Osteocyte (in vitro differentiated cells): Measurements from ENCODE around the gene DDC. TPM values are rescaled to one million over a fixed set of nuclear protein-coding genes. Genes with fewer than 3 reads are reported as not detected.

ENCODE experiments used
- DNase-seq: peaks from one replicate; pipeline ENCODE4 v3.0.0; 2021; ENCODE audit warnings: mixed read lengths; ENCODE audit not compliant: unreplicated experiment; ENCODE audit errors: extremely low spot score
- H3K27ac Mint-ChIP-seq: one replicate; pipeline ENCODE4 v1.8.0; 2021; ENCODE audit warnings: mild to moderate bottlenecking, mixed read lengths; ENCODE audit not compliant: unreplicated experiment
- H3K27me3 Mint-ChIP-seq: one replicate; pipeline ENCODE4 v1.8.0; 2021; ENCODE audit warnings: mixed read lengths; ENCODE audit not compliant: unreplicated experiment
- H3K36me3 Mint-ChIP-seq: one replicate; pipeline ENCODE4 v1.8.0; 2021; ENCODE audit warnings: mixed read lengths; ENCODE audit not compliant: unreplicated experiment
- H3K4me1 Mint-ChIP-seq: one replicate; pipeline ENCODE4 v1.8.0; 2021; ENCODE audit warnings: mixed read lengths; ENCODE audit not compliant: unreplicated experiment
- H3K4me3 Mint-ChIP-seq: one replicate; pipeline ENCODE4 v1.8.0; 2021; ENCODE audit warnings: mild to moderate bottlenecking, moderate library complexity, mixed read lengths; ENCODE audit not compliant: unreplicated experiment
- H3K9me3 Mint-ChIP-seq: one replicate; pipeline ENCODE4 v1.8.0; 2021; ENCODE audit warnings: mixed read lengths; ENCODE audit not compliant: unreplicated experiment
- total RNA-seq: library from RNA; stranded (reverse); gene quantifications from 2 replicates; pipeline ENCODE4 v1.2.1, GENCODE V29; 2021
- TF ChIP-seq, protein P1 (sequence below): fragments of 200-600 bp; sonication (generic); IDR thresholded peaks from 2 replicates; pipeline ENCODE4 v1.5.0; 2021; ENCODE audit warnings: antibody characterized with exemption, mild to moderate bottlenecking, moderate library complexity

Gene DDC
- total RNA-seq, 1 donor from 2014 or later: not detected

DNA sequence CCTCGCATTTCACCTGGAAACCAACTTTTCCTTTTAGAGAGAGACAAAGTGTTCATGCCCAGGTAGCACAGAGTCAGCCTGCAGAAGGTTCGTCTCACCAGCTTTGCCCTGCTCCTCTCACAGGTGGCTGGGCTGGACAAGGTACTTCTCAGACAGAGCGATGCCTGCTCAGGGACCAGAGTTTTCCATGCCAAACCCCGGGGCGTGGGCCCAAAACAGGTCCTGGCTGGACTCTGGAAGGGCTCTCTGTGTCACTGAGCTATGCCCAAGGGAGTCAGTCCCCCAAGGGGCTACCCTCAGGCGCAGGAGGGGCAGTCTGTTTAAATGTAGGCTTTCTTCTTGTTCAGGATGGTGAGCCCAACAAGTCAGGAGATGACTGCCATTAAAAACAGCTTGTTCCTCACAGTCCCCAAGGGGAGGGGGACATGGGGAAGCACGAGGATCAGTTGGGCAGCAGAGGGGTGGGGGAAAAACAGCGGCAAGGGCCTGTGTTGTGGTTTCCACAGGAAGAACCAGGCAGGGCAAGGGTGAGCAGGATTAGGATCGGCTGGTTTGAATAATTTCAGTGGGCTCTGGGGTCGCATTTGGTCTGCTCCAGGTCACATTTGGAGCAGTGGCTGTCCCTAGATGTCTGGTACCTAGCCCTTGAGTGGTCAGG lies 59.5 kb downstream of the DDC start:
- Mint-ChIP-seq H3K27me3 (peaks cover 16% of the 10 kb centered on the region), H3K4me1 (peaks cover 8% of the 10 kb centered on the region), H3K9me3 (peaks cover 4% of the 10 kb centered on the region), H3K4me3 (no peak overlapping the region), H3K36me3 (no peaks in the 10 kb centered on the region), H3K27ac (no peak overlapping the region)
- DNase-seq: no peak
- TF ChIP-seq, protein P1, sequence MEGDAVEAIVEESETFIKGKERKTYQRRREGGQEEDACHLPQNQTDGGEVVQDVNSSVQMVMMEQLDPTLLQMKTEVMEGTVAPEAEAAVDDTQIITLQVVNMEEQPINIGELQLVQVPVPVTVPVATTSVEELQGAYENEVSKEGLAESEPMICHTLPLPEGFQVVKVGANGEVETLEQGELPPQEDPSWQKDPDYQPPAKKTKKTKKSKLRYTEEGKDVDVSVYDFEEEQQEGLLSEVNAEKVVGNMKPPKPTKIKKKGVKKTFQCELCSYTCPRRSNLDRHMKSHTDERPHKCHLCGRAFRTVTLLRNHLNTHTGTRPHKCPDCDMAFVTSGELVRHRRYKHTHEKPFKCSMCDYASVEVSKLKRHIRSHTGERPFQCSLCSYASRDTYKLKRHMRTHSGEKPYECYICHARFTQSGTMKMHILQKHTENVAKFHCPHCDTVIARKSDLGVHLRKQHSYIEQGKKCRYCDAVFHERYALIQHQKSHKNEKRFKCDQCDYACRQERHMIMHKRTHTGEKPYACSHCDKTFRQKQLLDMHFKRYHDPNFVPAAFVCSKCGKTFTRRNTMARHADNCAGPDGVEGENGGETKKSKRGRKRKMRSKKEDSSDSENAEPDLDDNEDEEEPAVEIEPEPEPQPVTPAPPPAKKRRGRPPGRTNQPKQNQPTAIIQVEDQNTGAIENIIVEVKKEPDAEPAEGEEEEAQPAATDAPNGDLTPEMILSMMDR: no peak

DNA sequence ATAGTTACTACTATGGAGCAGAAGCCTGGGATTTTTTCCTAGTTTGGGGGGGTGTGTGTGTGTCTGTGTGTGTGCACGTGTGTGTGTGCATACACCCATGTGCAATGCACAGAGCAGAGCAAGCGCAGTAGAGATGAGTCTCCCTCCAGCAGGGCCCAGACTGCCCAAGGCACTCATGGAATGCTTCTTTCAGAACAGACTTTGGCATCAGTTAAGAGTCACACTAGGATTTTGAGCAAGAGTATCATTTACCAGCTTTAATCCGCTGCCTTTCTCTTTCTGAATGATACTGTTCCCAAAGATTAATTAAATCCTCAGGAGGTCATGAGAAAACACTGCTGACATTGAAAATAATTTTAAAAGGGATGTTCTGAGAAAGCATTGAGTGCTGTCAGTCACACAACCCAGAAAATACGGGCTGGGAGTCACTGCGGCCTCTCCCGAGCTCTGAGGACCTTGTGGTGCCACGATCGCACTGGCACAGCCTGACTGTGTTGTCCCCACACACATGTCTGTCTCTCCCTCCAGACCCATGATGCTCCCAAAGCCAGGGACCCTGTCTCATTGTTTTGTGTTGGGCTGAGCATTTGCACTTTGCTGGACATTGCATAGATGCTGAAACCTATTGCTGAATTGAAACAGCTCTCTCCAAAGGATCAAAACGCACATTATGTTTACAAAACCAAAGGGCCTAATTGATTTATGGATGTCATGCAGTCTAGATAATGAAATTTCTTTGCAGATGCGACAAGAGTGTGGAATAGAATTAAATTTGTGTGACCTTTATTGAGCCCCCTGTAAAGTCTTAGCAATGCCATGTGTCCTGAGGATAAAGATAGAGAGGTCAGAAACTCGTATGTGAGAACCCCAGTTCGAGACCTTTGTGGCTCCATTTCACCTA lies 60.3 kb downstream of the DDC start:
- Mint-ChIP-seq H3K4me1 (peaks cover 8% of the 10 kb centered on the region), H3K36me3 (no peaks in the 10 kb centered on the region), H3K4me3 (no peak overlapping the region), H3K27ac (no peak overlapping the region), H3K27me3 (peaks cover 16% of the 10 kb centered on the region), H3K9me3 (peaks cover 4% of the 10 kb centered on the region)
- TF ChIP-seq, protein P1: no peak
- DNase-seq: no peak

DNA sequence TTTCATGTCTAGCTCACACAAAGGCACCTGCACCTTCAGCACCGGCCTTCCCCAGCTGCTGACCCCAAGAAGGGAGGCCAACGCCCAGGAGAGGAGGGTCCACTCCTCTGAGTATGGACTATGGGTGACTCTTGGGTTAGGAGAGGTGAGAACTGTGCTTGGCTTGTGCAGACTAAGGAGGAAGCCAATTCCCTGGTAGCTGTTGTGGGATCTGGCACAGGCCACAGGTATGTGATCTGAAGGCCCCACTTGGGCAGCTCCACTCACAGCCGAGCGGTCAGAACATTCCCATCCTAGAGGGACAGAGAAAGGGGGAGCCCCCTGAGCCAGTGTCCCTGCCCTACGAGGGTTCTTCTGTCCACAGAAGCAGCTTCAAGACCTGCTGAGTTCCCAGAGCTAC lies 62.3 kb downstream of the DDC start:
- no peaks in the 10 kb centered on the region for H3K36me3 Mint-ChIP-seq

DNA sequence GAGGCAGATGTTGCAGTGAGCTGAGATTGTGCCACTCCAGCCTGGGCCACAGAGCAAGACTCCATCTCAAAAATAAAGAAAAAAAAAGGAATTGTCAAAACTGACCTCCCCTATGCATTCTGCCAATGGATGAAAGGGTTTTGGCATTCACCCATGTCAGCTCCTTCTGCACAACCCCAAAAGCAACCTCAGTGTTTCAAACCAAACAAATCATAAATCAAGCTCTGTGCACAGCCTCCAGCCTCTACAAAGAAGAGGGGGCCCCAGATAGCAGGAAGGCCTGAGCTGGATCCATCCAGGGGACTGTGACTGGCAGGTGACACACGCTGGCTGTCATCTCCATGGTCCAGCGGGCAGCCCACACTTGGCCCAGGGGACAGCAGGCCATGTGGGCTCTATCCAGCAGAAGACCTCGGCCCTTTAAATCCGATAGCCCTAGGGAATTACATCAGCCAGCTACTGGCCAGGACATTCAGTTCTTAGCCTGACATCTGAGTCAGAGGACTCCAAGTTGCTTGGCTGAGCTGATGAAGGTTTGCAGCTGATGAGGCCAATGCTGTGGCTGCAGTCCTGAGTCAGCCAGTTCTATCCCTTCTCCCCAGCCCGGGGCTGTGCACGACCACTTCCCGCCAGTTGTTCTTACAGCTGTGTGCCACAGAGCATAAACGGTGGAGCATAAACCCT lies 63.1 kb downstream of the DDC start:
- DNase-seq: no peak
- TF ChIP-seq, protein P1: no peak
- Mint-ChIP-seq H3K27me3 (peaks cover 13% of the 10 kb centered on the region), H3K4me1 (peaks cover 8% of the 10 kb centered on the region), H3K4me3 (no peak overlapping the region), H3K9me3 (peaks cover 4% of the 10 kb centered on the region), H3K36me3 (no peaks in the 10 kb centered on the region), H3K27ac (no peak overlapping the region)

More for the DNA sequence above, 62.3 kb downstream of the DDC start:
- Mint-ChIP-seq H3K4me3 (no peak overlapping the region), H3K27ac (no peak overlapping the region), H3K9me3 (peaks cover 4% of the 10 kb centered on the region), H3K4me1 (peaks cover 8% of the 10 kb centered on the region), H3K27me3 (peaks cover 8% of the 10 kb centered on the region)
- TF ChIP-seq, protein P1: no peak
- DNase-seq: no peak
